GM12878 (cell line): ENCODE data around the gene ANO2. TPM values are rescaled to one million over a fixed set of nuclear protein-coding genes. Genes with fewer than 3 reads are reported as not detected.

ENCODE experiments used
- ATAC-seq: fragments of 200-7000 bp; cut with Tn5 transposase; 3 replicates; pipeline ENCODE4 v1.9.1; 2020; ENCODE audit warnings: mild to moderate bottlenecking, moderate library complexity
- BruUV-seq: library from RNA; stranded (reverse); fragments of 400-500 nt; replicated peaks from 2 replicates; lab custom pipeline; 2021; lab: Mats Ljungman, UMichigan
- CTCF ChIA-PET: fragments of 300-600 bp; sonication (Branson Sonifier 250); formaldehyde crosslinking; extraction: SDS; loops from one replicate; lab custom pipeline; 2021; ENCODE audit warnings: inconsistent platforms; lab: Yijun Ruan, JAX
- POLR2A ChIA-PET: fragments of 350-600 bp; formaldehyde crosslinking; extraction: SDS; loops from one replicate; lab custom pipeline; 2021; ENCODE audit warnings: inconsistent platforms; lab: Charles Lee
- RAD21 ChIA-PET: fragments of 300-600 bp; sonication (Branson Sonifier 250); formaldehyde crosslinking; loops from one replicate; lab custom pipeline; 2023; ENCODE audit warnings: antibody characterized with exemption; ENCODE audit not compliant: unreplicated experiment; lab: Charles Lee
- SMC1A ChIA-PET: fragments of 300-600 bp; sonication (Branson Sonifier 250); formaldehyde crosslinking; loops from one replicate; lab custom pipeline; 2023; ENCODE audit not compliant: unreplicated experiment, uncharacterized antibody; lab: Charles Lee
- DNase-seq: peaks from one replicate; pipeline ENCODE4 v3.0.0-alpha.2; 2011; ENCODE audit warnings: low read depth, low spot score
- FAIRE-seq: peaks from 3 replicates; lab custom pipeline; 2011; peaks lifted over from hg19 to GRCh38; lab: Jason Lieb, UNC
- H2AFZ ChIP-seq: 2 replicates; pipeline ENCODE4 v1.6.0; 2011; ENCODE audit warnings: low read depth, low read length, control low read depth; ENCODE audit not compliant: control insufficient read depth
- H3K27ac ChIP-seq: 2 replicates; pipeline ENCODE4 v1.5.1; 2011; ENCODE audit warnings: control low read depth; ENCODE audit not compliant: control insufficient read depth, insufficient read depth
- H3K27me3 ChIP-seq, 2 experiments: replicated peaks in 1 of 2; 2 replicates each; pipeline versions ENCODE4 v1.6.0 to v1.6.1; 2011; ENCODE audit warnings: low read length in 1 of 2; ENCODE audit not compliant: control insufficient read depth in 2 of 2, insufficient read depth in 2 of 2
- H3K36me3 ChIP-seq, 2 experiments: 2 replicates each; pipeline ENCODE4 v1.5.1; 2011; ENCODE audit warnings: low read length in 1 of 2; ENCODE audit not compliant: control insufficient read depth in 2 of 2, insufficient read depth in 2 of 2
- H3K4me1 ChIP-seq: 2 replicates; pipeline ENCODE4 v1.6.1; 2011; ENCODE audit warnings: mild to moderate bottlenecking, low read length, moderate library complexity, mixed read lengths; ENCODE audit not compliant: control insufficient read depth, insufficient read depth
- H3K4me2 ChIP-seq: 2 replicates; pipeline ENCODE4 v1.6.0; 2011; ENCODE audit warnings: control low read depth; ENCODE audit not compliant: control insufficient read depth, insufficient read depth
- H3K4me3 ChIP-seq: fragments of 200-600 bp; sonication (generic); 2 replicates; pipeline ENCODE4 v1.5.1; 2016
- H3K79me2 ChIP-seq: 2 replicates; pipeline ENCODE4 v1.6.0; 2011; ENCODE audit warnings: low read length; ENCODE audit not compliant: control insufficient read depth, insufficient read depth
- H3K9ac ChIP-seq: 2 replicates; pipeline ENCODE4 v1.8.0; 2011; ENCODE audit warnings: low read length, control low read depth, mixed read lengths; ENCODE audit not compliant: control insufficient read depth, insufficient read depth
- H3K9me3 ChIP-seq: replicated peaks from 3 replicates; pipeline ENCODE4 v1.5.1; 2011; ENCODE audit warnings: mild to moderate bottlenecking, low read length; ENCODE audit not compliant: control insufficient read depth, insufficient read depth
- H4K20me1 ChIP-seq: 2 replicates; pipeline ENCODE4 v1.6.0; 2011; ENCODE audit not compliant: control insufficient read depth, insufficient read depth
- BCL11A ChIP-seq: IDR thresholded peaks from 2 replicates; pipeline ENCODE4 v1.6.1; 2011; ENCODE audit warnings: low read depth, low read length
- CBX3 ChIP-seq: fragments of 200-600 bp; sonication (generic); IDR thresholded peaks from 2 replicates; pipeline ENCODE4 v1.6.1; 2016; ENCODE audit warnings: low read depth, borderline replicate concordance
- IRF4 ChIP-seq: IDR thresholded peaks from 2 replicates; pipeline ENCODE4 v1.6.1; 2011; ENCODE audit warnings: low read depth, low read length
- POU2F2 ChIP-seq: IDR thresholded peaks from 3 replicates; pipeline ENCODE4 v1.6.1; 2011; ENCODE audit warnings: low read depth, mild to moderate bottlenecking, low read length, borderline replicate concordance
- RELA ChIP-seq: fragments of 450-650 bp; IDR thresholded peaks from 2 replicates; pipeline ENCODE4 v1.8.0; 2014; ENCODE audit warnings: borderline replicate concordance; ENCODE audit not compliant: partially characterized antibody
- YBX1 ChIP-seq: fragments of 450-650 bp; IDR thresholded peaks from 2 replicates; pipeline ENCODE4 v1.6.1; 2016; ENCODE audit warnings: antibody characterized with exemption
- ZNF217 ChIP-seq: fragments of 450-650 bp; IDR thresholded peaks from 2 replicates; pipeline ENCODE4 v1.6.1; 2017; ENCODE audit warnings: antibody characterized with exemption, mild to moderate bottlenecking
- WGBS: methylation state at CpG from one replicate; pipeline ENCODE4 v1.1.6; 2016; ENCODE audit warnings: low lambda C conversion rate; ENCODE audit not compliant: insufficient replicate concordance, insufficient coverage; ENCODE audit errors: missing lambda C conversion rate; 5-methylcytosine and 5-hydroxymethylcytosine counted together
- in situ Hi-C: fragments of 300-500 bp; cut with MboI; formaldehyde crosslinking; loops from 9 replicates; pipeline ENCODE4 v1.14.3; 2018; ENCODE audit warnings: mixed read lengths
- intact Hi-C: fragments of 100-400 bp; cut with micrococcal nuclease; formaldehyde crosslinking; loops from one replicate; pipeline ENCODE4 v1.14.2; 2022; ENCODE audit not compliant: unreplicated experiment
- polyA plus RNA-seq, 11 experiments: library from polyadenylated mRNA; depleted of rRNA in 4 of 11; unstranded in 6 of 11; stranded (reverse) in 5 of 11; fragments of >200 nt; fragmentation: Nextera tagmentation in 4 of 11; fragmentation: Illumina TruSeq in 1 of 11; extraction: Ambion mirVana in 4 of 11; extraction: Trizol in 1 of 11; gene quantifications; 1 replicate in 1 of 11; 2 replicates in 10 of 11; pipeline versions ENCODE4 v1.2.1 to v1.2.3, GENCODE V29; 2011 to 2016; ENCODE audit warnings: inconsistent platforms in 2 of 11, missing spikeins in 2 of 11, low read depth in 1 of 11
- total RNA-seq, 4 experiments: library from RNA; depleted of rRNA in 3 of 4; stranded (reverse); fragments of >200 nt in 3 of 4; fragmentation: Illumina TruSeq in 1 of 4; extraction: Trizol in 1 of 4; gene quantifications; 2 replicates each; pipeline versions ENCODE4 v1.2.1 to v1.2.3, GENCODE V29; 2013 to 2021
- TF ChIP-seq, protein P1 (sequence below): fragments of 150-350 bp; IDR thresholded peaks from 2 replicates; pipeline ENCODE4 v1.6.1; 2014; ENCODE audit warnings: mild to moderate bottlenecking, low read depth, low read length

Gene ANO2
- total and polyA plus RNA-seq, 10 of the 15 experiments (the other 5 are each of a cell fraction or from before 2014, with no cell fraction given) = not detected

DNA sequence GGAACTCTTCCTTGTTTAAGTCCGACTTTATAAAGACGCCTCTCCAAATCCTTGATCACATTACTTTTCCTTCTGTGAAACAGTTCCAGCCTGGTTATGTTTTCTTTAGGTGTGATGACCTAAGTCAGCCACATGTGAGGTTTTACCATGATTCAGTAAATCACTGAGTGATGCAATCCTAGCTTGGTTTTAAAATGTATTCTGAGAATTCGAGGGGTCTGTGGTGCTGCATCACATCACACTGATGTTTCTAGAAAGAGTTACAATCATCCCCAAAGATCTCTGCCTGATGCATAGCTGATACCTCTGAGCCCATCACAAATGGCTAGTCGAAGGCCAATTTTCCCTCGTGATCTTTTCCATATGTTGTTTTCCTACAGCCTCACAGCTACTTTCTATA, 152.7 kb downstream of the ANO2 start:
- H3K27me3 ChIP-seq = peaks cover 0 to 2% of the 10 kb centered on the region in 2 experiments; a peak in 2 of 4 replicates
- no peak overlapping the region for H3K4me3 ChIP-seq
- no peak for FAIRE-seq
- H3K27ac ChIP-seq = no peak overlapping the region
- 32% methylated on average over 5 of the region's 5 CpGs for WGBS
- no peaks in the 10 kb centered on the region for H3K79me2 ChIP-seq
- ChIA-PET CTCF (no interaction called here), RAD21 (no interaction called here), POLR2A (no interaction called here), SMC1A (interaction anchor here (1.3 kb wide), 1 partner anchor 14 kb away, joined by 3 read pairs; no protein-coding TSS in a partner anchor)
- TF ChIP-seq ZNF217 (no peak), BCL11A (no peak), RELA (no peak), YBX1 (no peak), POU2F2 (no peak), IRF4 (no peak), CBX3 (no peak)
- TF ChIP-seq, protein P1, sequence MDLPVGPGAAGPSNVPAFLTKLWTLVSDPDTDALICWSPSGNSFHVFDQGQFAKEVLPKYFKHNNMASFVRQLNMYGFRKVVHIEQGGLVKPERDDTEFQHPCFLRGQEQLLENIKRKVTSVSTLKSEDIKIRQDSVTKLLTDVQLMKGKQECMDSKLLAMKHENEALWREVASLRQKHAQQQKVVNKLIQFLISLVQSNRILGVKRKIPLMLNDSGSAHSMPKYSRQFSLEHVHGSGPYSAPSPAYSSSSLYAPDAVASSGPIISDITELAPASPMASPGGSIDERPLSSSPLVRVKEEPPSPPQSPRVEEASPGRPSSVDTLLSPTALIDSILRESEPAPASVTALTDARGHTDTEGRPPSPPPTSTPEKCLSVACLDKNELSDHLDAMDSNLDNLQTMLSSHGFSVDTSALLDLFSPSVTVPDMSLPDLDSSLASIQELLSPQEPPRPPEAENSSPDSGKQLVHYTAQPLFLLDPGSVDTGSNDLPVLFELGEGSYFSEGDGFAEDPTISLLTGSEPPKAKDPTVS = no peak
- in situ Hi-C loops (no loop called here), intact Hi-C loops (no loop called here)
- H2AFZ ChIP-seq = no peak overlapping the region
- no peak overlapping the region for H3K4me2 ChIP-seq
- H3K4me1 ChIP-seq = no peaks in the 10 kb centered on the region
- H3K9me3 ChIP-seq = no peaks in the 10 kb centered on the region
- BruUV-seq = no TSS peak
- no peaks in the 10 kb centered on the region for H3K36me3 ChIP-seq
- H3K9ac ChIP-seq = no peak overlapping the region
- no peak for DNase-seq
- H4K20me1 ChIP-seq = no peaks in the 10 kb centered on the region
- ATAC-seq = no peak
